Fibroblast of villous mesenchyme (primary cell): ENCODE measurements around the gene KCTD21. TPM values are rescaled to one million over a fixed set of nuclear protein-coding genes. Genes with fewer than 3 reads are reported as not detected.
A peak's percentile ranks its signal among the peaks of the same experiment; 100 is the strongest.
"Not testable (repeated sequence)": the region's sequence is repeated elsewhere in the genome, so short reads cannot be mapped to it uniquely, and the experiment has no call there.

Source experiments
- DNase-seq: peaks from one replicate; pipeline ENCODE4 v3.0.0-alpha.2; 2010; ENCODE audit warnings: low read depth
- H3K4me3 ChIP-seq: 2 replicates; pipeline ENCODE4 v1.5.1; 2011; ENCODE audit warnings: low read depth, mild to moderate bottlenecking, low read length
- total RNA-seq: library from RNA; depleted of rRNA; stranded (reverse); fragments of >200 nt; gene quantifications from 2 replicates; pipeline ENCODE4 v1.2.3, GENCODE V29; 2012
- TF ChIP-seq, protein P1 (sequence below): IDR thresholded peaks from 2 replicates; pipeline ENCODE4 v1.5.1; 2012; ENCODE audit warnings: low read depth, mild to moderate bottlenecking, low read length; ENCODE audit not compliant: insufficient read depth

KCTD21 gene
- total RNA-seq, 1 donor: 11.2 TPM

DNA sequence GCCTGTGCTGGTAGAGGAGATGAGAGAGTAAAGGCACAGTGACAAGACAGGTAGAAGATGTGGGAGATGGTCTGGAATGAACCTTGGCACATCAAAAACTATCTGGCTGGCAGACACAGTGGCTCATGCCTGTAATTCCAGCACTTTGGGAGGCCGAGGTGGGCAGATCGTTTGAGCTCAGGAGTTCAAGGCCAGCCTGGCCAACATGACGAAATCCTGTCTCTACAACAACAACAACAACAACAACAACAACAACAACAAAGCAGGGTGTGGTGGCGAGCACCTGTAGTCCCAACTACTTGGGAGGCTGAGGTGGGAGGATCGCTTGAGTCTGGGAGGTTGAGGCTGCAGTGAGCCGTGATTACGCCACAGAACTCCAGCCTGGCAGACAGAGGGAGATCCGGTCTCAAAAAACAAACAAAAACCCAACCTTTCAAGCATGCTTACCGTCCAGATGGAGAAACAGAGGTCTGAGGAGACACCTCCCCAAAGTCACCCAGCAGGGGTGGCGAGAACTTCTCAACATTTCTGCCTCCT is 11.8 kb downstream of the KCTD21 start:
- no peak overlapping the region for H3K4me3 ChIP-seq
- TF ChIP-seq, protein P1, sequence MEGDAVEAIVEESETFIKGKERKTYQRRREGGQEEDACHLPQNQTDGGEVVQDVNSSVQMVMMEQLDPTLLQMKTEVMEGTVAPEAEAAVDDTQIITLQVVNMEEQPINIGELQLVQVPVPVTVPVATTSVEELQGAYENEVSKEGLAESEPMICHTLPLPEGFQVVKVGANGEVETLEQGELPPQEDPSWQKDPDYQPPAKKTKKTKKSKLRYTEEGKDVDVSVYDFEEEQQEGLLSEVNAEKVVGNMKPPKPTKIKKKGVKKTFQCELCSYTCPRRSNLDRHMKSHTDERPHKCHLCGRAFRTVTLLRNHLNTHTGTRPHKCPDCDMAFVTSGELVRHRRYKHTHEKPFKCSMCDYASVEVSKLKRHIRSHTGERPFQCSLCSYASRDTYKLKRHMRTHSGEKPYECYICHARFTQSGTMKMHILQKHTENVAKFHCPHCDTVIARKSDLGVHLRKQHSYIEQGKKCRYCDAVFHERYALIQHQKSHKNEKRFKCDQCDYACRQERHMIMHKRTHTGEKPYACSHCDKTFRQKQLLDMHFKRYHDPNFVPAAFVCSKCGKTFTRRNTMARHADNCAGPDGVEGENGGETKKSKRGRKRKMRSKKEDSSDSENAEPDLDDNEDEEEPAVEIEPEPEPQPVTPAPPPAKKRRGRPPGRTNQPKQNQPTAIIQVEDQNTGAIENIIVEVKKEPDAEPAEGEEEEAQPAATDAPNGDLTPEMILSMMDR: no peak
- DNase-seq: no peak

GRCh38 chr11:78175862-78176261 is 12.6 kb downstream of the KCTD21 start:
- not testable (repeated sequence) for DNase-seq, H3K4me3 ChIP-seq

- no peak for DNase-seq
- TF ChIP-seq, protein P1: no peak
- H3K4me3 ChIP-seq: no peak overlapping the region
These were observed 16.5 kb downstream of the KCTD21 start for GRCh38 chr11:78171951-78172350.

GRCh38 chr11:78170874-78171549 is 17.4 kb downstream of the KCTD21 start:
- DNase-seq: no peak
- H3K4me3 ChIP-seq: no peak overlapping the region
- TF ChIP-seq, protein P1: no peak

GRCh38 chr11:78170413-78170812 is 18.0 kb downstream of the KCTD21 start:
- TF ChIP-seq, protein P1: no peak
- no peak for DNase-seq

GRCh38 chr11:78168539-78169477 is 19.6 kb downstream of the KCTD21 start:
- peak; percentile 49 for DNase-seq
- H3K4me3 ChIP-seq: no peak overlapping the region
- TF ChIP-seq, protein P1: no peak

More at GRCh38 chr11:78170413-78170812, 18.0 kb downstream of the KCTD21 start:
- no peak overlapping the region for H3K4me3 ChIP-seq
